ENCODE data around the gene SPRY4. TPM values are rescaled to one million over a fixed set of nuclear protein-coding genes. Genes with fewer than 3 reads are reported as not detected.

SPRY4 gene
- total and polyA plus RNA-seq, 2 of the 13 experiments (the other 11 are each of a cell fraction or from before 2014, with no cell fraction given) = 8.9 to 17.8 TPM

- TF ChIP-seq MYC (CRISPR knock-in tag; IDR thresholded peaks at IDR 0.05; ENCODE audit: borderline replicate concordance) = no peak
- no peak for TF ChIP-seq ZNF550 (CRISPR knock-in tag; IDR thresholded peaks at IDR 0.05; ENCODE audit: borderline replicate concordance)
- no peak for TF ChIP-seq ZNF75D (CRISPR knock-in tag; IDR thresholded peaks at IDR 0.05; ENCODE audit: borderline replicate concordance)
- no peak for TF ChIP-seq NR2C2 (CRISPR knock-in tag; IDR thresholded peaks at IDR 0.05; ENCODE audit: borderline replicate concordance)
- no peak for TF ChIP-seq PHF8 (CRISPR knock-in tag; IDR thresholded peaks at IDR 0.05)
- TF ChIP-seq ATF1 (CRISPR knock-in tag; IDR thresholded peaks at IDR 0.05) = no peak
- TF ChIP-seq STAG1 (CRISPR knock-in tag; IDR thresholded peaks at IDR 0.05) = peak; percentile 23; the same call in 1 of the 2 replicates
- no peak for TF ChIP-seq MTA1 (CRISPR knock-in tag; IDR thresholded peaks at IDR 0.05; ENCODE audit: borderline replicate concordance)
- no peak for TF ChIP-seq ZNF24 (IDR thresholded peaks at IDR 0.05)
- no peak for TF ChIP-seq KMT2A (CRISPR knock-in tag; IDR thresholded peaks at IDR 0.05)
- TF ChIP-seq MAFF (IDR thresholded peaks at IDR 0.05; ENCODE audit: low read depth, low read length) = no peak
- TF ChIP-seq PAWR (CRISPR knock-in tag; IDR thresholded peaks at IDR 0.05; ENCODE audit: borderline replicate concordance) = no peak
- TF ChIP-seq PHF21A (CRISPR knock-in tag; IDR thresholded peaks at IDR 0.05) = peak; percentile 56; the same call in 1 of the 2 replicates
- TF ChIP-seq JARID2 (CRISPR knock-in tag; IDR thresholded peaks at IDR 0.05; ENCODE audit: insufficient replicate concordance) = no peak
- no peak for TF ChIP-seq ZNF800 (CRISPR knock-in tag; IDR thresholded peaks at IDR 0.05)
- no peak for TF ChIP-seq ZNF235 (CRISPR knock-in tag; IDR thresholded peaks at IDR 0.05; ENCODE audit: borderline replicate concordance)
- no peak for TF ChIP-seq TOPORS (CRISPR knock-in tag; IDR thresholded peaks at IDR 0.05)
- TF ChIP-seq IRF2 (CRISPR knock-in tag; IDR thresholded peaks at IDR 0.05) = no peak
- TF ChIP-seq SOX5 (CRISPR knock-in tag; IDR thresholded peaks at IDR 0.05; ENCODE audit: borderline replicate concordance) = peak; percentile 50; the same call in 1 of the 2 replicates
- TF ChIP-seq NR3C1 (CRISPR knock-in tag; IDR thresholded peaks at IDR 0.05) = no peak
- no peak for TF ChIP-seq HNF1B (CRISPR knock-in tag; IDR thresholded peaks at IDR 0.05)
- TF ChIP-seq DR1 (CRISPR knock-in tag; IDR thresholded peaks at IDR 0.05) = no peak
- no peak for TF ChIP-seq TEAD2 (CRISPR knock-in tag; IDR thresholded peaks at IDR 0.05)
- TF ChIP-seq MIER2 (CRISPR knock-in tag; IDR thresholded peaks at IDR 0.05) = no peak
- TF ChIP-seq TIGD3 (CRISPR knock-in tag; IDR thresholded peaks at IDR 0.05; ENCODE audit: borderline replicate concordance) = no peak
- no peak for TF ChIP-seq ZNF530 (CRISPR knock-in tag; IDR thresholded peaks at IDR 0.05; ENCODE audit: low read depth)
- no peak for TF ChIP-seq ZNF3 (CRISPR knock-in tag; IDR thresholded peaks at IDR 0.05)
- TF ChIP-seq ZBTB7B (CRISPR knock-in tag; IDR thresholded peaks at IDR 0.05) = peak; percentile 69; the same call in 1 of the 2 replicates
- no peak for TF ChIP-seq RBM39 (IDR thresholded peaks at IDR 0.05; ENCODE audit: low read depth, low read length, poor library complexity, severe bottlenecking)
Measured at GRCh38 chr5:142306077-142306502, 18.7 kb downstream of the SPRY4 start (continued).

All from HepG2 (cell line).